ENCODE data around the gene PPP1R11. TPM values are rescaled to one million over a fixed set of nuclear protein-coding genes. Genes with fewer than 3 reads are reported as not detected.
A peak's percentile ranks its signal among the peaks of the same experiment; 100 is the strongest.

The PPP1R11 gene
- total and polyA plus RNA-seq, 9 of the 15 experiments (the other 6 are each of a cell fraction or from before 2014, with no cell fraction given), result 17.8 to 94.8 (median 44.6) TPM

DNA sequence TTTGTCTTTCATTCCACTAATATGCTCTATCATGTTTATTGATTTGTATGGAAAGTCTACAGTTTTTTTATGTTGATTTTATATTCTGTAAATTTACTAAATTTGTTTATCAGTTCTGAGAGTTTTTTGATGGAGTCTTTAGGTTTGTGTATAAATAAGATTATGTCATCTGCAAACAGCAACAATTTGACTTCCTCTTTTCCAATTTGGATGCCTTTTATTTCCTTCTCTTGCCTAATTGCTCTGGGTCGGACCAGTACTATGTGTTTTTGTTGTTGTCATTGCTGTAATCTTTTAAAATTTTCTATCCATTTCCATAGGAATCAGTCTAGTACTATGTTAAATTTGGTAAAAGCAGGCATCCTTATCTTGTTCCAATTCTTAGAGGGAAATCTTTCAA, 37.4 kb upstream of the PPP1R11 start:
- BruUV-seq (replicated peaks), result no TSS peak
- CTCF ChIA-PET (ENCODE audit: low intra/inter-chr PET ratio), result interaction anchor here (0.6 kb wide), 1 partner anchor 64 kb away, joined by 3 read pairs; no protein-coding TSS in a partner anchor
- Histone ChIP-seq H3K9me1 (ENCODE audit: control insufficient read depth, insufficient read depth, low read length) (no peaks in the 10 kb centered on the region), H3K4me2 (ENCODE audit: insufficient read depth, low read length) (no peak overlapping the region), H3K4me1 (replicated peaks in 1 of 2; ENCODE audit: control insufficient read depth in 2 of 2, insufficient read depth in 2 of 2, low read length in 2 of 2) (no peaks in the 10 kb centered on the region), H3K79me2 (ENCODE audit: control insufficient read depth, insufficient read depth, low read length) (no peaks in the 10 kb centered on the region), H4K20me1 (replicated peaks; ENCODE audit: control insufficient read depth, insufficient read depth, low read length) (no peaks in the 10 kb centered on the region), H3K36me3 (ENCODE audit: control insufficient read depth, insufficient read depth, low read length) (peaks cover 1% of the 10 kb centered on the region; the same call in 1 of the 3 replicates), H3K27me3 (ENCODE audit: control insufficient read depth in 2 of 2, insufficient read depth in 2 of 2, low read length in 2 of 2) (no peaks in the 10 kb centered on the region), H2AFZ (ENCODE audit: low read depth, low read length) (no peak overlapping the region), H3K4me3 (no peak overlapping the region), H3K9ac (ENCODE audit: insufficient read depth in 1 of 2, low read depth in 2 of 2, low read length in 2 of 2) (no peak overlapping the region), H3K9me3 (replicated peaks; ENCODE audit: control insufficient read depth, insufficient read depth, low read depth, low read length) (no peaks in the 10 kb centered on the region), H3K27ac (ENCODE audit: extremely low read depth, low read depth, low read length) (no peak overlapping the region)
- POLR2A ChIA-PET, result no interaction called here
- DNase-seq (ENCODE audit: extremely low read depth in 1 of 4, low spot score in 3 of 4), result no peak
- TF ChIP-seq, protein P1, sequence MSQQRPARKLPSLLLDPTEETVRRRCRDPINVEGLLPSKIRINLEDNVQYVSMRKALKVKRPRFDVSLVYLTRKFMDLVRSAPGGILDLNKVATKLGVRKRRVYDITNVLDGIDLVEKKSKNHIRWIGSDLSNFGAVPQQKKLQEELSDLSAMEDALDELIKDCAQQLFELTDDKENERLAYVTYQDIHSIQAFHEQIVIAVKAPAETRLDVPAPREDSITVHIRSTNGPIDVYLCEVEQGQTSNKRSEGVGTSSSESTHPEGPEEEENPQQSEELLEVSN (IDR thresholded peaks at IDR 0.05; ENCODE audit: borderline replicate concordance in 1 of 2, extremely low read depth in 1 of 2, insufficient read depth in 1 of 2, insufficient read length in 1 of 2, low read depth in 1 of 2, low read length in 1 of 2, poor library complexity in 1 of 2, severe bottlenecking in 1 of 2), result no peak
- TF ChIP-seq SPI1 (IDR thresholded peaks at IDR 0.05; ENCODE audit: borderline replicate concordance, low read depth, low read length) (peak; percentile 76), RCOR1 (IDR thresholded peaks at IDR 0.05; ENCODE audit: borderline replicate concordance in 1 of 2, low read depth in 2 of 2, low read length in 2 of 2) (no peak)
- intact Hi-C loops (cut with micrococcal nuclease) (no loop called here), in situ Hi-C loops (cut with MboI) (no loop called here)
- FAIRE-seq, result no peak
- WGBS (ENCODE audit: insufficient coverage, low coverage, missing lambda C conversion rate), result 54% methylated on average over 1 of the region's 1 CpG
- no peak for ATAC-seq

DNA sequence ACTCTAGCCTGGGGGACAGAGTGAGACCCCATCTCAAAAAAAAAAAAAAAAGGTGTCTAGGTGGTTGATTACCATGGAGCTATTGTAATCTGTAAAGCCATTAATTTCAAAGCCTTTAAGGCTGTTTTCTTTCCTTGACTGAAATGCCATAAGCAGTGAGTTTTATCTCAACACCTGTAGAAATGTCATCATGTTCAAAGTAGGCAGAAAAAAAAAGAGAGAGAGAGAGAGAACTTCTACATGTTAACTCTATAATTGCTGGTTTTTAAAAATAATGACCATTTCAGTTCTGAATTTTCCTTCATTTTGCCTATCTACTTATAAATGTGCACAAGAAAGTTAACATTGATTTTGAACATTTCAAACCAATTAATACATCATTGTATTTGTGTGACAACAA, 35.6 kb upstream of the PPP1R11 start:
- FAIRE-seq (no peak), ATAC-seq (no peak), DNase-seq (ENCODE audit: extremely low read depth in 1 of 4, low spot score in 3 of 4) (no peak)
- no TSS peak for BruUV-seq (replicated peaks)
- H3K79me2 ChIP-seq (ENCODE audit: control insufficient read depth, insufficient read depth, low read length), result no peaks in the 10 kb centered on the region
- ChIA-PET CTCF (ENCODE audit: low intra/inter-chr PET ratio) (interaction anchor here (0.9 kb wide), 1 partner anchor 100 kb away, joined by 4 read pairs; no protein-coding TSS in a partner anchor), POLR2A (interaction anchor here (1.4 kb wide), 1 partner anchor 15 kb away, joined by 3 read pairs; no protein-coding TSS in a partner anchor)
- no peaks in the 10 kb centered on the region for H4K20me1 ChIP-seq (replicated peaks; ENCODE audit: control insufficient read depth, insufficient read depth, low read length)
- no peak overlapping the region for H3K9ac ChIP-seq (ENCODE audit: insufficient read depth in 1 of 2, low read depth in 2 of 2, low read length in 2 of 2)
- peaks cover 5% of the 10 kb centered on the region; the same call in 2 of the 3 replicates for H3K36me3 ChIP-seq (ENCODE audit: control insufficient read depth, insufficient read depth, low read length)
- H3K9me3 ChIP-seq (replicated peaks; ENCODE audit: control insufficient read depth, insufficient read depth, low read depth, low read length), result no peaks in the 10 kb centered on the region
- no peak overlapping the region for H2AFZ ChIP-seq (ENCODE audit: low read depth, low read length)
- H3K27ac ChIP-seq (ENCODE audit: extremely low read depth, low read depth, low read length), result no peak overlapping the region
- in situ Hi-C loops (cut with MboI) (no loop called here), intact Hi-C loops (cut with micrococcal nuclease) (no loop called here)
- H3K27me3 ChIP-seq (ENCODE audit: control insufficient read depth in 2 of 2, insufficient read depth in 2 of 2, low read length in 2 of 2), result no peaks in the 10 kb centered on the region
- no peaks in the 10 kb centered on the region for H3K9me1 ChIP-seq (ENCODE audit: control insufficient read depth, insufficient read depth, low read length)
- H3K4me3 ChIP-seq, result no peak overlapping the region
- no peak overlapping the region for H3K4me2 ChIP-seq (ENCODE audit: insufficient read depth, low read length)
- H3K4me1 ChIP-seq (replicated peaks in 1 of 2; ENCODE audit: control insufficient read depth in 2 of 2, insufficient read depth in 2 of 2, low read length in 2 of 2), result no peaks in the 10 kb centered on the region
- no peak for TF ChIP-seq IRF2 (CRISPR knock-in tag; IDR thresholded peaks at IDR 0.05)
- no peak for TF ChIP-seq ZNF586 (CRISPR knock-in tag; conservative IDR thresholded peaks at IDR 0.05)
- no peak for TF ChIP-seq ZNF253 (CRISPR knock-in tag; conservative IDR thresholded peaks at IDR 0.05)
- no peak for TF ChIP-seq ILF3 (IDR thresholded peaks at IDR 0.05; ENCODE audit: borderline replicate concordance)
- no peak for TF ChIP-seq BCL6 (CRISPR knock-in tag; IDR thresholded peaks at IDR 0.05)
- no peak for TF ChIP-seq ZKSCAN8 (CRISPR knock-in tag; IDR thresholded peaks at IDR 0.05)
- no peak for TF ChIP-seq RBM22 (IDR thresholded peaks at IDR 0.05; ENCODE audit: low read depth, low read length, poor library complexity, severe bottlenecking)
- no peak for TF ChIP-seq NFRKB (IDR thresholded peaks at IDR 0.05; ENCODE audit: low read depth)
- no peak for TF ChIP-seq NCOA2 (IDR thresholded peaks at IDR 0.05; ENCODE audit: partially characterized antibody in 2 of 2)
- no peak for TF ChIP-seq HDAC3 (IDR thresholded peaks at IDR 0.05; ENCODE audit: borderline replicate concordance, partially characterized antibody)
- TF ChIP-seq CBFA2T2 (conservative IDR thresholded peaks at IDR 0.05), result no peak
- no peak for TF ChIP-seq ZNF561 (CRISPR knock-in tag; conservative IDR thresholded peaks at IDR 0.05)
- no peak for TF ChIP-seq ZNF431 (CRISPR knock-in tag; IDR thresholded peaks at IDR 0.05)
- no peak for TF ChIP-seq FOXM1 (IDR thresholded peaks at IDR 0.05; ENCODE audit: low read depth)
- TF ChIP-seq FOXM1 (CRISPR knock-in tag; IDR thresholded peaks at IDR 0.05; ENCODE audit: low read depth), result no peak
